Karpas-422 (cell line): ENCODE measurements around the gene GLDN. TPM values are rescaled to one million over a fixed set of nuclear protein-coding genes. Genes with fewer than 3 reads are reported as not detected.

ENCODE experiments used
- DNase-seq: peaks from one replicate; pipeline ENCODE4 v3.0.0-alpha.2; 2015
- H2AFZ ChIP-seq: fragments of 200-600 bp; sonication (generic); 2 replicates; pipeline ENCODE4 v1.6.1; 2014; ENCODE audit warnings: antibody characterized with exemption, low read length, mixed read lengths
- H3K27ac ChIP-seq: fragments of 200-600 bp; sonication (generic); 2 replicates; pipeline ENCODE4 v1.5.1; 2014; ENCODE audit warnings: mild to moderate bottlenecking, low read length, moderate library complexity
- H3K27me3 ChIP-seq: fragments of 200-600 bp; sonication (generic); 2 replicates; pipeline ENCODE4 v1.6.1; 2014; ENCODE audit warnings: low read length, mixed read lengths
- H3K36me3 ChIP-seq: fragments of 200-600 bp; sonication (generic); 2 replicates; pipeline ENCODE4 v1.6.1; 2014; ENCODE audit warnings: low read length, mixed read lengths; ENCODE audit not compliant: insufficient read depth
- H3K4me1 ChIP-seq: fragments of 200-600 bp; sonication (generic); 2 replicates; pipeline ENCODE4 v1.6.1; 2014; ENCODE audit warnings: mild to moderate bottlenecking, low read length, mixed read lengths
- H3K4me2 ChIP-seq: fragments of 200-600 bp; sonication (generic); 2 replicates; pipeline ENCODE4 v1.6.1; 2014; ENCODE audit warnings: low read length, low read depth, mild to moderate bottlenecking; ENCODE audit not compliant: poor library complexity, severe bottlenecking
- H3K4me3 ChIP-seq: fragments of 200-600 bp; sonication (generic); 2 replicates; pipeline ENCODE4 v1.5.1; 2014; ENCODE audit warnings: mild to moderate bottlenecking, antibody characterized with exemption, low read length, mixed read lengths
- H3K79me2 ChIP-seq: fragments of 200-600 bp; sonication (generic); 2 replicates; pipeline ENCODE4 v1.6.1; 2014; ENCODE audit warnings: mild to moderate bottlenecking, low read length, mixed read lengths
- H3K9ac ChIP-seq: fragments of 200-600 bp; sonication (generic); 2 replicates; pipeline ENCODE4 v1.6.0; 2014; ENCODE audit warnings: low read length
- H3K9me2 ChIP-seq: fragments of 200-600 bp; sonication (generic), shearing (Covaris generic); replicated peaks from 2 replicates; pipeline ENCODE4 v1.6.0; 2014; ENCODE audit warnings: mild to moderate bottlenecking, low read length, moderate library complexity; ENCODE audit not compliant: insufficient read depth
- H3K9me3 ChIP-seq: fragments of 300-700, 200-600 bp; sonication (generic); 2 replicates; pipeline ENCODE4 v1.6.1; 2014; ENCODE audit warnings: low read length, mixed read lengths
- H4K20me1 ChIP-seq: fragments of 200-600 bp; sonication (generic); 2 replicates; pipeline ENCODE4 v1.6.1; 2014; ENCODE audit warnings: mild to moderate bottlenecking, antibody characterized with exemption, low read length, low read depth; ENCODE audit not compliant: insufficient read depth
- total RNA-seq: library from RNA; depleted of rRNA; stranded (reverse); fragments of >200 nt; shearing (Covaris generic); gene quantifications from 2 replicates; pipeline ENCODE4 v1.2.3, GENCODE V29; 2014; ENCODE audit warnings: low replicate concordance

The GLDN gene
- total RNA-seq, 1 experiment from 2014 or later = not detected

- Histone ChIP-seq H3K27ac (no peak overlapping the region), H3K36me3 (no peaks in the 10 kb centered on the region), H4K20me1 (no peaks in the 10 kb centered on the region), H3K9ac (no peak overlapping the region), H3K4me3 (no peak overlapping the region), H3K9me3 (no peaks in the 10 kb centered on the region), H3K9me2 (no peaks in the 10 kb centered on the region), H3K79me2 (no peaks in the 10 kb centered on the region), H3K4me1 (no peaks in the 10 kb centered on the region), H3K27me3 (no peaks in the 10 kb centered on the region), H2AFZ (no peak overlapping the region), H3K4me2 (no peak overlapping the region)
- no peak for DNase-seq
Observed at GRCh38 chr15:51379390-51379789, 37.9 kb downstream of the GLDN start.

- Histone ChIP-seq H4K20me1 (no peaks in the 10 kb centered on the region), H3K4me3 (no peak overlapping the region), H3K4me2 (no peak overlapping the region), H3K79me2 (no peaks in the 10 kb centered on the region), H3K9ac (no peak overlapping the region), H3K9me3 (no peaks in the 10 kb centered on the region), H3K36me3 (no peaks in the 10 kb centered on the region), H3K4me1 (no peaks in the 10 kb centered on the region), H3K9me2 (no peaks in the 10 kb centered on the region), H2AFZ (no peak overlapping the region), H3K27ac (no peak overlapping the region), H3K27me3 (no peaks in the 10 kb centered on the region)
- peak; percentile 84 for DNase-seq
Observed at GRCh38 chr15:51380999-51381806, 39.7 kb downstream of the GLDN start.

- H3K9ac ChIP-seq = no peak overlapping the region
- H3K4me1 ChIP-seq = no peaks in the 10 kb centered on the region
- no peaks in the 10 kb centered on the region for H4K20me1 ChIP-seq
- H3K9me3 ChIP-seq = no peaks in the 10 kb centered on the region
- no peaks in the 10 kb centered on the region for H3K36me3 ChIP-seq
- no peak overlapping the region for H3K4me3 ChIP-seq
- H3K27me3 ChIP-seq = no peaks in the 10 kb centered on the region
- H2AFZ ChIP-seq = no peak overlapping the region
- no peaks in the 10 kb centered on the region for H3K79me2 ChIP-seq
- no peak overlapping the region for H3K27ac ChIP-seq
- peak; percentile 80 for DNase-seq
- H3K9me2 ChIP-seq = no peaks in the 10 kb centered on the region
- H3K4me2 ChIP-seq = no peak overlapping the region
Observed at GRCh38 chr15:51382787-51383186, 41.3 kb downstream of the GLDN start.

- Histone ChIP-seq H3K27me3 (no peaks in the 10 kb centered on the region), H3K9ac (no peak overlapping the region), H3K4me3 (no peak overlapping the region), H2AFZ (no peak overlapping the region), H3K27ac (no peak overlapping the region), H3K4me1 (no peaks in the 10 kb centered on the region), H3K9me3 (no peaks in the 10 kb centered on the region), H3K79me2 (no peaks in the 10 kb centered on the region), H4K20me1 (no peaks in the 10 kb centered on the region), H3K36me3 (no peaks in the 10 kb centered on the region), H3K4me2 (no peak overlapping the region), H3K9me2 (no peaks in the 10 kb centered on the region)
- DNase-seq = no peak
Observed at GRCh38 chr15:51386029-51386428, 44.6 kb downstream of the GLDN start.

- Histone ChIP-seq H3K27ac (no peak overlapping the region), H3K27me3 (no peaks in the 10 kb centered on the region), H3K4me3 (no peak overlapping the region), H3K9me3 (no peaks in the 10 kb centered on the region), H3K79me2 (no peaks in the 10 kb centered on the region), H3K4me1 (no peaks in the 10 kb centered on the region), H3K4me2 (no peak overlapping the region), H3K9me2 (no peaks in the 10 kb centered on the region), H4K20me1 (no peaks in the 10 kb centered on the region), H3K36me3 (no peaks in the 10 kb centered on the region), H2AFZ (no peak overlapping the region), H3K9ac (no peak overlapping the region)
- no peak for DNase-seq
Observed at GRCh38 chr15:51386486-51386885, 45.0 kb downstream of the GLDN start.

GRCh38 chr15:51386960-51387698, 45.7 kb downstream of the GLDN start:
- DNase-seq = no peak
- H3K9me3 ChIP-seq = no peaks in the 10 kb centered on the region
- H2AFZ ChIP-seq = no peak overlapping the region
- no peaks in the 10 kb centered on the region for H3K9me2 ChIP-seq
- H3K27me3 ChIP-seq = no peaks in the 10 kb centered on the region
- no peaks in the 10 kb centered on the region for H4K20me1 ChIP-seq
- H3K4me2 ChIP-seq = no peak overlapping the region
- no peaks in the 10 kb centered on the region for H3K79me2 ChIP-seq
- H3K4me3 ChIP-seq = no peak overlapping the region
- H3K27ac ChIP-seq = no peak overlapping the region
- no peaks in the 10 kb centered on the region for H3K36me3 ChIP-seq
- H3K9ac ChIP-seq = no peak overlapping the region
- H3K4me1 ChIP-seq = no peaks in the 10 kb centered on the region

- H4K20me1 ChIP-seq = no peaks in the 10 kb centered on the region
- H2AFZ ChIP-seq = no peak overlapping the region
- no peaks in the 10 kb centered on the region for H3K79me2 ChIP-seq
- H3K4me2 ChIP-seq = no peak overlapping the region
- no peak overlapping the region for H3K27ac ChIP-seq
- no peaks in the 10 kb centered on the region for H3K4me1 ChIP-seq
- H3K4me3 ChIP-seq = no peak overlapping the region
- DNase-seq = no peak
- H3K9me3 ChIP-seq = no peaks in the 10 kb centered on the region
- no peaks in the 10 kb centered on the region for H3K9me2 ChIP-seq
- no peak overlapping the region for H3K9ac ChIP-seq
- H3K36me3 ChIP-seq = no peaks in the 10 kb centered on the region
- no peaks in the 10 kb centered on the region for H3K27me3 ChIP-seq
Observed at GRCh38 chr15:51387699-51388041, 46.2 kb downstream of the GLDN start.

- no peaks in the 10 kb centered on the region for H3K36me3 ChIP-seq
- no peaks in the 10 kb centered on the region for H3K9me3 ChIP-seq
- H3K4me1 ChIP-seq = no peaks in the 10 kb centered on the region
- H2AFZ ChIP-seq = no peak overlapping the region
- no peaks in the 10 kb centered on the region for H4K20me1 ChIP-seq
- no peaks in the 10 kb centered on the region for H3K27me3 ChIP-seq
- no peaks in the 10 kb centered on the region for H3K9me2 ChIP-seq
- no peak overlapping the region for H3K4me2 ChIP-seq
- DNase-seq = no peak
- H3K79me2 ChIP-seq = no peaks in the 10 kb centered on the region
- no peak overlapping the region for H3K9ac ChIP-seq
- no peak overlapping the region for H3K27ac ChIP-seq
- no peak overlapping the region for H3K4me3 ChIP-seq
Observed at GRCh38 chr15:51388726-51389125, 47.3 kb downstream of the GLDN start.
